Glutamatergic neuron (in vitro differentiated cells): Measurements from ENCODE around the gene COG3. TPM values are rescaled to one million over a fixed set of nuclear protein-coding genes. Genes with fewer than 3 reads are reported as not detected.

ENCODE experiments used
- DNase-seq: peaks from one replicate; pipeline ENCODE4 v3.0.0; 2022
- H3K27ac Mint-ChIP-seq: one replicate; pipeline ENCODE4 v1.8.0; 2020; ENCODE audit warnings: mild to moderate bottlenecking, mixed read lengths, inconsistent platforms; ENCODE audit not compliant: unreplicated experiment
- H3K27me3 Mint-ChIP-seq: one replicate; pipeline ENCODE4 v1.8.0; 2020; ENCODE audit warnings: mild to moderate bottlenecking, moderate library complexity, mixed read lengths, inconsistent platforms; ENCODE audit not compliant: unreplicated experiment
- H3K36me3 Mint-ChIP-seq: one replicate; pipeline ENCODE4 v1.8.0; 2020; ENCODE audit warnings: mild to moderate bottlenecking, mixed read lengths, inconsistent platforms; ENCODE audit not compliant: unreplicated experiment
- H3K4me1 Mint-ChIP-seq: one replicate; pipeline ENCODE4 v1.8.0; 2020; ENCODE audit warnings: mild to moderate bottlenecking, low read depth, mixed read lengths, inconsistent platforms; ENCODE audit not compliant: unreplicated experiment
- H3K4me3 Mint-ChIP-seq: one replicate; pipeline ENCODE4 v1.8.0; 2020; ENCODE audit warnings: mild to moderate bottlenecking, mixed read lengths, inconsistent platforms; ENCODE audit not compliant: unreplicated experiment
- H3K9me3 Mint-ChIP-seq: one replicate; pipeline ENCODE4 v1.8.0; 2020; ENCODE audit warnings: mild to moderate bottlenecking, moderate library complexity, mixed read lengths, inconsistent platforms; ENCODE audit not compliant: unreplicated experiment
- total RNA-seq: library from RNA; stranded (reverse); fragmentation: NEBNext Ultra II Directional; extraction: Animal tissue kit (Norgen Biotek cat#: 25700); gene quantifications from one replicate; pipeline ENCODE4 v1.2.1, GENCODE V29; 2021; ENCODE audit not compliant: unreplicated experiment
- TF ChIP-seq, protein P1 (sequence below): fragments of 200-600 bp; sonication (generic); IDR thresholded peaks from one replicate; pipeline ENCODE4 v1.5.0; 2021; ENCODE audit not compliant: partially characterized antibody, unreplicated experiment

COG3 gene
- total RNA-seq, 1 donor from 2014 or later, result 25.4 TPM

DNA sequence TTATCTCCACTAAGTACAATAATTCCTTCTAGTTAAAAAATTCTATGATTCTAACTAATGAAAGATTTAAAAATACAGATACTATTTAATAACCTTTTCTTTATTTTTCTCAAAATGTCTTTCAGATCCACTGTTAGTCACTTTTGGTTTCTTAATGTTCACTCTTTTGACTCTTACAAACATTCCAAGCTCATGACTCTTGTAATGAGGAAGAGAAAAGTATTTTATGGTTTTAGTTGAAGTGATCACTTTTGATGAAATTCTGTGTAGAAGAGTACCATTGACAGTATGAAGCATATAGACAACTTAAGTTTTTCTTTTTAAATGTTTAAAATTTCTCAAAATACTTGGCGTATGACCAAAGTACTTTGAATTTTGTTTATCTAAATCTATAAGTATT lies 27.8 kb downstream of the COG3 start:
- Mint-ChIP-seq H3K4me3 (no peak overlapping the region), H3K36me3 (no peaks in the 10 kb centered on the region), H3K4me1 (no peaks in the 10 kb centered on the region), H3K9me3 (no peaks in the 10 kb centered on the region), H3K27ac (no peak overlapping the region), H3K27me3 (no peaks in the 10 kb centered on the region)
- TF ChIP-seq, protein P1, sequence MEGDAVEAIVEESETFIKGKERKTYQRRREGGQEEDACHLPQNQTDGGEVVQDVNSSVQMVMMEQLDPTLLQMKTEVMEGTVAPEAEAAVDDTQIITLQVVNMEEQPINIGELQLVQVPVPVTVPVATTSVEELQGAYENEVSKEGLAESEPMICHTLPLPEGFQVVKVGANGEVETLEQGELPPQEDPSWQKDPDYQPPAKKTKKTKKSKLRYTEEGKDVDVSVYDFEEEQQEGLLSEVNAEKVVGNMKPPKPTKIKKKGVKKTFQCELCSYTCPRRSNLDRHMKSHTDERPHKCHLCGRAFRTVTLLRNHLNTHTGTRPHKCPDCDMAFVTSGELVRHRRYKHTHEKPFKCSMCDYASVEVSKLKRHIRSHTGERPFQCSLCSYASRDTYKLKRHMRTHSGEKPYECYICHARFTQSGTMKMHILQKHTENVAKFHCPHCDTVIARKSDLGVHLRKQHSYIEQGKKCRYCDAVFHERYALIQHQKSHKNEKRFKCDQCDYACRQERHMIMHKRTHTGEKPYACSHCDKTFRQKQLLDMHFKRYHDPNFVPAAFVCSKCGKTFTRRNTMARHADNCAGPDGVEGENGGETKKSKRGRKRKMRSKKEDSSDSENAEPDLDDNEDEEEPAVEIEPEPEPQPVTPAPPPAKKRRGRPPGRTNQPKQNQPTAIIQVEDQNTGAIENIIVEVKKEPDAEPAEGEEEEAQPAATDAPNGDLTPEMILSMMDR, result no peak
- no peak for DNase-seq

DNA sequence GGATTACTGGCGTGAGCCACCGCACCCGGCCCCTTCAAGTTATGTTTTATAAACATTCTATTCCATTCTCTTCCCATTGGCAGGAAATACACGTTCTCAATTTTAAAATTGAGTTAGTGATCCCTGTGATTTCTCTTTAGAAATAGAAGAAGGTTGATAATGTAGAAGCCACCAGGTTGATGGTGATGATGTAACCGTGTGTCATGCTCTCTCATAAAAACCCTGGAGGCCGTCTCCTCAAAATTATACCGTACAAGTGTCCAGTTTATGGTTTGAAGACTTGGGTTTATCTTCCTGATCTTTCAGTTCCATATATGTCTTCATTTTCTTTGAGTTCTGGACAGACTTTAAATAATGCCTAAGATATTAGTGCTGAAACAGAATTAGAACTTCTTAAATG lies 32.2 kb downstream of the COG3 start:
- Mint-ChIP-seq H3K27ac (no peak overlapping the region), H3K27me3 (no peaks in the 10 kb centered on the region), H3K36me3 (peaks cover 9% of the 10 kb centered on the region), H3K9me3 (no peaks in the 10 kb centered on the region), H3K4me3 (no peak overlapping the region), H3K4me1 (peaks cover 5% of the 10 kb centered on the region)
- no peak for DNase-seq
- TF ChIP-seq, protein P1, result no peak

DNA sequence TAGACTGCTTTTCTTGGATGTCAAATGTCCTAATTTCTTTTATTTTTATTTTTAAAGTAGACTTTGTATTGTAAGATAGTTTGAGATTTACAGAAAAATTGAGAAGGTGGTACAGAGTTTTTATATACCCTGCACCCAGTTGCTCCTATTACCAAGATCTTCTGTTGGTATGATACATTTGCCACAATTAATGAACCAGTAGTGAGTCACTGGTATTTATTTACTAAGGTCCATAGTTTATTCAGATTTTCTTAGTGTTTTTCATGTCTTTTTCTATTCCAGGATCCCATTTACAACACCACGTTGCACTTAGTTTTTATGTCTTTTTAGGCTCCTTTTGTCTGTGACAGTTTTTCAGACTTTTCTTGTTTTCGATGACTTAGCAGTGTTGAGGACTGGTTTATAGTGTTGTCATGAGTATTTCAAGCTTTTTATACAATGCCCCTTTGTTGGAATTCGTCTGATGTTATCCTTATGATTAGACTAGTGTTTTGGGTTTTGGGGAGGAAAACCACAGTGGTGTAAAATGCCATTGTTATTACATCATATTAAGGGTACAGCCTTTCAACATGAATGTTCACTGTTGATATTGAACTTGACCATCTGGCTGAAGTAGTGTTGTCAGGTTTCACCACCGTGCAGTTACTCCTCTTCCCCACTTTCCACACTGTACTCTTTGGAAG lies 35.9 kb downstream of the COG3 start:
- H3K27me3 Mint-ChIP-seq, result no peaks in the 10 kb centered on the region
- no peak overlapping the region for H3K27ac Mint-ChIP-seq
- no peak for DNase-seq
- H3K36me3 Mint-ChIP-seq, result peaks cover 17% of the 10 kb centered on the region
- H3K4me1 Mint-ChIP-seq, result peaks cover 5% of the 10 kb centered on the region
- TF ChIP-seq, protein P1, result no peak
- no peaks in the 10 kb centered on the region for H3K9me3 Mint-ChIP-seq
- no peak overlapping the region for H3K4me3 Mint-ChIP-seq

DNA sequence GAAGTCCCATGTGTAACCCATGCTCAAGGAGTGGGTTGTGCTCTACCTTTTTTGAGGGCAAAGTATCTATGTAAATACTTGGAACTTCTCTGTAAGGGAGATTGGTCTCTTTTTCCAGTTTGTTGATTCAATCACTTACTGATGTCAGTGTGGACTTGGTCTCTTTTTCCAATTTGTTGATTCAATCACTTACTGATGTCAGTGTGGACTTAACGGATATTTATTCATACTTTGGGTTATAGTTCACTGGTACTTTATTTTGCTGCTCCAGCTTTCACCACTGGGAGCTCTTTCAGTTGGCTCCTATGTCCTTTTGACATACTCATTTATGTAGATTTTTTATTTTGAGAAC lies 36.4 kb downstream of the COG3 start:
- Mint-ChIP-seq H3K9me3 (no peaks in the 10 kb centered on the region), H3K27me3 (no peaks in the 10 kb centered on the region), H3K27ac (no peak overlapping the region), H3K36me3 (peaks cover 17% of the 10 kb centered on the region), H3K4me3 (no peak overlapping the region), H3K4me1 (peaks cover 5% of the 10 kb centered on the region)
- DNase-seq, result no peak
- TF ChIP-seq, protein P1, result no peak

DNA sequence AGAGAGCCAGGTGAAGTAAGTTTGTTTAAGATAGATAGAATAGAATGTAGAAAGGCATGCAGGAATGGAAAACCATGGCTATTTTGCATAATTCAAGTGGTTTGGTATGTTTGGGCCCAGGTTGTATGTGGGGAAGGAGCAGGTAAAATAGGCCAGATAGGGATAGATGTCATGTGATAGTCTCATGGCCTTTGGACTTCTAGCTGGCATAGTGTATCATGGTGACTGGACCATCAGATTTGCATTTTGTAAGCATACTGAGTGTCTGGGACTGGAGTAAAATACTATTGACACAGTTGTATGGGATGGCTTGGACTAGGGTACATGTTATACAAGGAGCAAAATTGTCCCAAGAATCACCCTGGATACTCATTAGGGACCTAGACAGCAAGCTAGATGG lies 38.9 kb downstream of the COG3 start:
- no peak for DNase-seq
- H3K4me1 Mint-ChIP-seq, result peaks cover 5% of the 10 kb centered on the region
- H3K36me3 Mint-ChIP-seq, result peaks cover 14% of the 10 kb centered on the region
- H3K4me3 Mint-ChIP-seq, result no peak overlapping the region
- no peaks in the 10 kb centered on the region for H3K27me3 Mint-ChIP-seq
- H3K27ac Mint-ChIP-seq, result no peak overlapping the region
- no peaks in the 10 kb centered on the region for H3K9me3 Mint-ChIP-seq
- TF ChIP-seq, protein P1, result no peak
